B cell (primary cell): ENCODE data around the gene TTC21B. TPM values are rescaled to one million over a fixed set of nuclear protein-coding genes. Genes with fewer than 3 reads are reported as not detected.

ENCODE experiments used
- ATAC-seq: fragments of 200-7000 bp; cut with Tn5 transposase; one replicate; pipeline ENCODE4 v1.10.0; 2021; ENCODE audit warnings: low read depth, mild to moderate bottlenecking, moderate number of reproducible peaks, moderate library complexity
- CTCF ChIA-PET: fragments of 350-600 bp; sonication (Branson Sonifier 250); formaldehyde crosslinking; loops from one replicate; lab custom pipeline; 2021; ENCODE audit warnings: antibody characterized with exemption, inconsistent platforms; lab: Charles Lee
- POLR2A ChIA-PET: fragments of 350-600 bp; sonication (Branson Sonifier 250); formaldehyde crosslinking; loops from one replicate; lab custom pipeline; 2021; ENCODE audit warnings: antibody characterized with exemption; lab: Charles Lee
- DNase-seq: peaks from one replicate; pipeline ENCODE4 v3.0.0; 2013
- H2AFZ ChIP-seq: 2 replicates; pipeline ENCODE4 v1.6.1; 2012; ENCODE audit warnings: mild to moderate bottlenecking, low read depth, low read length; ENCODE audit not compliant: insufficient read depth, poor library complexity, severe bottlenecking
- H3K27ac ChIP-seq, 2 donors: 1 replicate in 1 of 2; 2 replicates in 1 of 2; pipeline ENCODE4 v1.5.1; 2012 to 2013; ENCODE audit warnings: low read length in 2 of 2, mild to moderate bottlenecking in 2 of 2, moderate library complexity in 1 of 2
- H3K27me3 ChIP-seq, 4 experiments: fragments of 200-600 bp in 1 of 4; sonication (generic) in 1 of 4; replicated peaks in 1 of 4; 1 replicate in 2 of 4; 2 replicates in 2 of 4; pipeline versions ENCODE4 v1.6.1 to v1.7.0; 2013 to 2016; ENCODE audit warnings: low read length in 3 of 4, mild to moderate bottlenecking in 2 of 4, mixed read lengths in 1 of 4, moderate library complexity in 1 of 4; ENCODE audit not compliant: insufficient read depth in 4 of 4, control insufficient read depth in 3 of 4; ENCODE audit errors: control extremely low read depth in 1 of 4
- H3K36me3 ChIP-seq, 2 experiments: replicated peaks in 1 of 2; 1 replicate in 1 of 2; 2 replicates in 1 of 2; pipeline versions ENCODE4 v1.6.1 to v1.7.1; 2013; ENCODE audit warnings: low read length in 1 of 2; ENCODE audit not compliant: insufficient read depth in 2 of 2, control insufficient read depth in 1 of 2; ENCODE audit errors: control extremely low read depth in 1 of 2, extremely low read depth in 1 of 2
- H3K4me1 ChIP-seq, 2 donors: fragments of 200-600 bp in 1 of 2; sonication (generic) in 1 of 2; 1 replicate in 1 of 2; 2 replicates in 1 of 2; pipeline versions ENCODE4 v1.5.1 to v1.6.1; 2013 to 2017; ENCODE audit warnings: low read length in 2 of 2; ENCODE audit not compliant: control insufficient read depth in 2 of 2, insufficient read depth in 2 of 2
- H3K4me2 ChIP-seq: replicated peaks from 2 replicates; pipeline ENCODE3; 2012; ENCODE audit warnings: mild to moderate bottlenecking, low read depth, low read length; ENCODE audit not compliant: poor library complexity, severe bottlenecking
- H3K4me3 ChIP-seq, 5 experiments: fragments of 200-600 bp in 1 of 5; sonication (generic) in 1 of 5; 1 replicate in 3 of 5; 2 replicates in 2 of 5; pipeline versions ENCODE4 v1.5.1 to v1.7.0; 2011 to 2016; ENCODE audit warnings: low read length in 4 of 5, mild to moderate bottlenecking in 4 of 5, low read depth in 2 of 5, control low read depth in 1 of 5, moderate library complexity in 1 of 5; ENCODE audit not compliant: insufficient read depth in 1 of 5; ENCODE audit errors: control extremely low read depth in 1 of 5, extremely low read depth in 1 of 5
- H3K79me2 ChIP-seq: fragments of 200-600 bp; sonication (generic); one replicate; pipeline ENCODE4 v1.6.0; 2016; ENCODE audit warnings: low read length; ENCODE audit not compliant: control insufficient read depth, insufficient read depth
- H3K9ac ChIP-seq: fragments of 200-600 bp; sonication (generic); 2 replicates; pipeline ENCODE4 v1.6.1; 2017; ENCODE audit warnings: mild to moderate bottlenecking, low read length, moderate library complexity
- H3K9me3 ChIP-seq, 3 donors: one replicate each; pipeline versions ENCODE4 v1.6.1 to v1.7.1; 2013; ENCODE audit warnings: low read length in 2 of 3; ENCODE audit not compliant: control insufficient read depth in 2 of 3, insufficient read depth in 1 of 3; ENCODE audit errors: control extremely low read depth in 1 of 3
- H4K20me1 ChIP-seq: 2 replicates; pipeline ENCODE4 v1.6.0; 2012; ENCODE audit warnings: mild to moderate bottlenecking, low read length; ENCODE audit not compliant: insufficient read depth, control insufficient read depth, poor library complexity, severe bottlenecking
- H3K27ac Mint-ChIP-seq: one replicate; pipeline ENCODE4 v1.8.0; 2021; ENCODE audit warnings: mixed read lengths
- H3K27me3 Mint-ChIP-seq: one replicate; pipeline ENCODE4 v1.8.0; 2021; ENCODE audit warnings: mixed read lengths
- H3K4me1 Mint-ChIP-seq: one replicate; pipeline ENCODE4 v1.8.0; 2021; ENCODE audit warnings: mixed read lengths
- H3K4me3 Mint-ChIP-seq: one replicate; pipeline ENCODE4 v1.8.0; 2021; ENCODE audit warnings: mixed read lengths
- H3K9me3 Mint-ChIP-seq: one replicate; pipeline ENCODE4 v1.8.0; 2022; ENCODE audit warnings: mixed read lengths; ENCODE audit not compliant: insufficient read depth
- EZH2 ChIP-seq: IDR thresholded peaks from 2 replicates; pipeline ENCODE4 v1.6.1; 2012; ENCODE audit warnings: borderline replicate concordance, low read depth, mild to moderate bottlenecking, moderate library complexity, low read length; ENCODE audit not compliant: insufficient read depth, poor library complexity, severe bottlenecking
- WGBS: methylation state at CpG from one replicate; pipeline ENCODE4 v1.1.5; 2013; ENCODE audit warnings: missing lambda C conversion rate; ENCODE audit not compliant: insufficient coverage; 5-methylcytosine and 5-hydroxymethylcytosine counted together
- intact Hi-C: fragments of 100-400 bp; cut with micrococcal nuclease; formaldehyde crosslinking; loops from one replicate; pipeline ENCODE4 v1.10.0; 2022
- polyA plus RNA-seq: library from polyadenylated mRNA; depleted of rRNA; stranded (reverse); fragments of >200 nt; gene quantifications from 2 replicates; pipeline ENCODE4 v1.2.3, GENCODE V29; 2012
- total RNA-seq, 2 donors: library from RNA; stranded (reverse); fragments of 120-200 nt in 1 of 2; gene quantifications; 1 replicate in 1 of 2; 2 replicates in 1 of 2; pipeline versions ENCODE4 v1.2.3 to v1.2.4, GENCODE V29; 2013 to 2022
- TF ChIP-seq, protein P1 (sequence below): fragments of 200-600 bp; IDR thresholded peaks from one replicate; pipeline ENCODE4 v1.8.0; 2022; ENCODE audit warnings: antibody characterized with exemption, mild to moderate bottlenecking

Gene TTC21B
- total and polyA plus RNA-seq, 2 donors (not counting 1 experiment from before 2014, with no cell fraction given) = 11.5 to 41.5 TPM

GRCh38 chr2:165892526-165892925, 61.0 kb downstream of the TTC21B start:
- WGBS = 100% methylated on average over 3 of the region's 6 CpGs
- H2AFZ ChIP-seq = no peak overlapping the region
- intact Hi-C loops = no loop called here
- peaks cover 0 to 33% of the 10 kb centered on the region in 2 experiments for H3K36me3 ChIP-seq
- no peaks in the 10 kb centered on the region for H3K79me2 ChIP-seq
- H3K4me3 ChIP-seq = no peak overlapping the region
- H3K9me3 Mint-ChIP-seq = no peaks in the 10 kb centered on the region
- H3K4me2 ChIP-seq = no peak overlapping the region
- no peaks in the 10 kb centered on the region for H3K27me3 ChIP-seq
- no peak for ATAC-seq
- H4K20me1 ChIP-seq = no peaks in the 10 kb centered on the region
- no peak for DNase-seq
- peaks cover 14% of the 10 kb centered on the region for H3K4me1 Mint-ChIP-seq
- no peaks in the 10 kb centered on the region for H3K27me3 Mint-ChIP-seq
- H3K9me3 ChIP-seq = no peaks in the 10 kb centered on the region
- no peak overlapping the region for H3K27ac ChIP-seq
- ChIA-PET CTCF (interaction anchor here (1.3 kb wide), 1 partner anchor 18 kb away, joined by 4 read pairs; no protein-coding TSS in a partner anchor), POLR2A (no interaction called here)
- H3K4me3 Mint-ChIP-seq = no peak overlapping the region
- H3K4me1 ChIP-seq = peaks cover 6 to 20% of the 10 kb centered on the region in 2 donors
- H3K27ac Mint-ChIP-seq = no peak overlapping the region
- no peak for TF ChIP-seq EZH2
- TF ChIP-seq, protein P1, sequence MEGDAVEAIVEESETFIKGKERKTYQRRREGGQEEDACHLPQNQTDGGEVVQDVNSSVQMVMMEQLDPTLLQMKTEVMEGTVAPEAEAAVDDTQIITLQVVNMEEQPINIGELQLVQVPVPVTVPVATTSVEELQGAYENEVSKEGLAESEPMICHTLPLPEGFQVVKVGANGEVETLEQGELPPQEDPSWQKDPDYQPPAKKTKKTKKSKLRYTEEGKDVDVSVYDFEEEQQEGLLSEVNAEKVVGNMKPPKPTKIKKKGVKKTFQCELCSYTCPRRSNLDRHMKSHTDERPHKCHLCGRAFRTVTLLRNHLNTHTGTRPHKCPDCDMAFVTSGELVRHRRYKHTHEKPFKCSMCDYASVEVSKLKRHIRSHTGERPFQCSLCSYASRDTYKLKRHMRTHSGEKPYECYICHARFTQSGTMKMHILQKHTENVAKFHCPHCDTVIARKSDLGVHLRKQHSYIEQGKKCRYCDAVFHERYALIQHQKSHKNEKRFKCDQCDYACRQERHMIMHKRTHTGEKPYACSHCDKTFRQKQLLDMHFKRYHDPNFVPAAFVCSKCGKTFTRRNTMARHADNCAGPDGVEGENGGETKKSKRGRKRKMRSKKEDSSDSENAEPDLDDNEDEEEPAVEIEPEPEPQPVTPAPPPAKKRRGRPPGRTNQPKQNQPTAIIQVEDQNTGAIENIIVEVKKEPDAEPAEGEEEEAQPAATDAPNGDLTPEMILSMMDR = no peak
- no peak overlapping the region for H3K9ac ChIP-seq

GRCh38 chr2:165891943-165892342, 61.6 kb downstream of the TTC21B start:
- DNase-seq = no peak
- Histone ChIP-seq H3K79me2 (no peaks in the 10 kb centered on the region), H3K27ac (no peak overlapping the region), H3K4me1 (peaks cover 4 to 15% of the 10 kb centered on the region in 2 donors), H3K9me3 (no peaks in the 10 kb centered on the region), H3K36me3 (peaks cover 0 to 29% of the 10 kb centered on the region in 2 experiments), H3K9ac (no peak overlapping the region), H2AFZ (no peak overlapping the region), H3K4me2 (no peak overlapping the region), H3K27me3 (no peaks in the 10 kb centered on the region), H3K4me3 (no peak overlapping the region), H4K20me1 (no peaks in the 10 kb centered on the region)
- Mint-ChIP-seq H3K4me3 (no peak overlapping the region), H3K27ac (no peak overlapping the region), H3K27me3 (no peaks in the 10 kb centered on the region), H3K9me3 (no peaks in the 10 kb centered on the region), H3K4me1 (peaks cover 14% of the 10 kb centered on the region)
- ATAC-seq = no peak
- POLR2A ChIA-PET = no interaction called here
- CTCF ChIA-PET = interaction anchor here (1.3 kb wide), 1 partner anchor 17 kb away, joined by 4 read pairs; no protein-coding TSS in a partner anchor
- intact Hi-C loops = no loop called here
- no peak for TF ChIP-seq EZH2
- TF ChIP-seq, protein P1 = no peak
- WGBS = no CpG with 5 or more reads among the region's 2 CpGs
